Effector CD8-positive, alpha-beta T cell (primary cell): ENCODE results near the gene ERFL.
"Not testable (repeated sequence)": the region's sequence is repeated elsewhere in the genome, so short reads cannot be mapped to it uniquely, and the experiment has no call there.

Source experiments
- DNase-seq: peaks from one replicate; lab custom pipeline; 2025; lab: John Stamatoyannopoulos, UW

The ERFL gene

DNA sequence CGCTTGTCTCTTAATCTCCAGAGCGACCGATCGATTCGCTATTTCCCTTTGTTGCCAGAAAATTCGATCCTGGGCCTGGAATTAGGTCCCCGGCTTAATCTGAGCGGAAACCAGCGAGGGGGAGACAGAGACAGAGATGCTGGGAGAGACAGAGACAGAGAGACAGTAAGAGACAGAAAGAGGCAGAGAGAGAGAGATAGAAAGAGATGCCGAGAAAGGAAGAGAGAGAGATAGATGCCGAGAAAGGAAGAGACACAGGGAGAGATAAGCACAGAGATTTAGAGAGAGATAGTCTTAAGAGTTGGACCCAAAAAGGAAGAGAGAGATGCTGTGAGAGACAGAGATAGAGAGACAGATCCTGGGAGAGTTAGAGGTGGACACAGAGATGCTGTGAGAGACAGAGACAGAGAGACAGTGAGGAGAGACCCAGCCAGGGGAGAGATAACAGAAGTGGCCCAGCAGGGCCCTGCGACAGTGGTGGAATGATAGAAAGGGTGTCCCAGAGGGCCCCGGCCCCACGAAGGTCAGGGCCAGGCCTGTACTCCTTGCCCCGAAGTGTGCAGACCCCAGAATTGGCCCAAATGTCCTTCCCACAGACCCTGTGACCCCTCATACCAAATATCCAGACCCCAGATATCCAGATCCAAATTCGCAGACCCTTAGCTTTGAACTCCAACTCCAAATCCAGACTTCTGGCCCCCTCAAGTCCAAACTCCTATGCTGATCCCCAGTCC is 1.3 kb downstream of the ERFL start:
- DNase-seq = no peak

DNA sequence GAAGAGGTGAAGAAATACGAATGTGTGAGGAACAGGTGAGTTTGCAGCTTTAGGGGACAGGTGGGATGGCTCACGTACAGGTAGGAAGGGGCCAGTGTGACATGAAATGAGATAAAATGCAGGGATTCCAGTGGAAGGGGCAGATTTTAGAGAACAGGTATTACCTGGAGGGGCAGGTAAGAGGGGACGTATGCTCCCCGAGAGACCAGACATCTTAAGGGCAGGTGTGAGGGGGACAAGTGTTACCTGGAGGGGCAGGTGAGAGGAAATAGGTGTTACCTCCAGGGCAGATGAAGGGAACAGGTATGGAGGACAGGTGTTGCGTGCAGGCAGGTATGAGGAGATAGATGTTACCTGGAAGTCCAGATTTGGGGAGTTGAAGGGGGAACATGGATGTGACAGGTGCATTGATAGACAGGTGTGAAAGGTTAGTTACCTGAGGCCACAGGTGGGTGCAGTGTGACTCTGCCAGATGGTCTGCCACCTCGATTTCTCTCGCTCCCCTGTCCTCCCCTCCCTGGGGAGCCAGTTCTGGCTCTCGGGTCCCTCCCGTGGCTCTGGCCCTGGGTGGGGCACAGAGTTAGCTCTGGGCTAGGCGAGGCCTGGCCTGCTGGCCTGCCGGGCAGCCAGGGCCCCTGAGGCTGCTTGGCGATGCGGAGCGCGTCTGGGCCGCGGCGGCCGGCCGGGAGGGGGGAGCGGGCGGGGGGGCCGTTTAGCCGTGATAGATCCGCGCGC is 2.1 kb downstream of the ERFL start:
- DNase-seq = no peak

DNA sequence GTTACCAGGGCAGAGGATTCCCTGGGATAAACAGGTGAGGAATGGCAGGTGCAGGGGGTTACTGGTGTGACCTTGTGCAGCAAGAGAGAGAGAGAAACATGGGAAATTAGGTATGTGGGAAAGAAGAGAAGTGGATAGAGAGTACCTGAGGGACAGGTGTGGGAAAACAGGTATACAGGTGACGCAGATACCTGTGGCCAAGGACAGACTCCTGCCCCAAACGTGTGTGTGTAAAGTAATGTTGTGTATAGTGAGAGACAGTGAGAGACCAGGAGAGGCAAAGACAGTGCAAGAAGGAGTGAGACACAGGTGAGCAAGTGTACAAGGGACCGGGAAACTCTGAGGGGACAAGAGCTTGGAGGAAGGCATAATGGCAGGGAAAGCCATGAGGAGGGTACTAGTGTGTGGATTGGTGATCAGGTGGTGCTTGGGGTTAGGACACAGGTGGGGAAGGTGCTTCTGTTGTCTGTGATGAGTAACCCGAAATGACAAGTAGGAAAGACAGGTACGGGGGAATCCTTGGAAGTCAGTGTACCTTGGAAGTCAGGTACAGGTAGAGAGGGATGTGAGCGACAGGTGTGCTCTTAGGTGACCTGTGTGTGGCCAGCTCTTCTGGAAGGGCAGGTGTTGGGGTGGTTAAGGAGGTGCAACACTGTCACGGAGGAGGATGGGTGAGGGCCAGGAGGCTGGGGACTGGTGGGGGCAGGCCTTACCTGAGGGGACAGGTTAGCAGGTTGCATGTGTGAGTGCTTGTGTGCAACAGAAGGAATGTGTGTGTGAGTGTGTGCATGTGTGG is 2.8 kb downstream of the ERFL start:
- DNase-seq = no peak

DNA sequence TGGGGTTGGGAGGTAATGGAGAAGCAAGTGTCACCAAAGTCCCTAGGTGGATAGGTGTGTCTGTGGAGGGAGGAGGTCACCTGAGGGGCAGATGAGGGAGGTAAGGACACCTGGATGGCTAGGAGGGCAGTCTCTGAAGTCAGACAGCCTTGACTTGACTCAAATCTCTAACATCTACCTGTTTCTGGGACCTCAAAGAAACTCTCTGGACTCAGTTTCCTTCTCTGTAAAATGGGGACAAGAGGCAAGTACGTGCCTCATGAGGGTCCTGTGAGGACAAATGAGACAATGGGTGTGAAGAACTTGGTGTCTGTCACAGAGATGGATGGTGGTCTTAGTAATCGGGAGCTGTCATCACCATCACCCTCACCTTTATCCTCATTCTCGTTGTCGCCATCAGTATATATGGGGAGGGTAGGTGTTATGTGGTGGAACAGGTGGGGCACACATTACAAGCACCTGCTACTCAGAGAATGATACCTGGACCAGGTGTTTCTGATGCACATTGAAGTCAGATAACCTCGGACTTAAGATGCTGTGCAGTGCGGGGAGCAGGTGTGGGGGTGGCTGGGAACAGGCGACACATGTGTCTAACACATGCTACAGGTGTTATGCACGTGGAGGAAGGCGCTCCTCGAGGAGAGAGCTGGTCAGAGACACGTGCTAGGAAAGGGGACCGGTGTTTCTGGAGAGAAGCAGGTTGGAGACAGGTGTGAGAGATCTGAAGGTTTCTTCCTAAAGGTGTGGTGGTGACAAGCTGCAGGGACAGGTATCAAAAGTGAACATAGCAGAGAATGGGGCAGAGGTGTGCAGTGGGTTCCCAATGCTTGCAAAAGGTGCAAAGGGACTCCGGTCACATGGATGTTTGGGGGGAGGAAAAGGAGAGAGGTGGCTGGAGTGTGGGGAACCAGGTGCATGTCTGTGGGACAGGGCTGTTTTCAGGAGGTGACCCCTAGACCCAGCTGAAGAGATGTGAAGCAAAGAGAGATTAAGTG is 3.8 kb downstream of the ERFL start:
- no peak for DNase-seq

DNA sequence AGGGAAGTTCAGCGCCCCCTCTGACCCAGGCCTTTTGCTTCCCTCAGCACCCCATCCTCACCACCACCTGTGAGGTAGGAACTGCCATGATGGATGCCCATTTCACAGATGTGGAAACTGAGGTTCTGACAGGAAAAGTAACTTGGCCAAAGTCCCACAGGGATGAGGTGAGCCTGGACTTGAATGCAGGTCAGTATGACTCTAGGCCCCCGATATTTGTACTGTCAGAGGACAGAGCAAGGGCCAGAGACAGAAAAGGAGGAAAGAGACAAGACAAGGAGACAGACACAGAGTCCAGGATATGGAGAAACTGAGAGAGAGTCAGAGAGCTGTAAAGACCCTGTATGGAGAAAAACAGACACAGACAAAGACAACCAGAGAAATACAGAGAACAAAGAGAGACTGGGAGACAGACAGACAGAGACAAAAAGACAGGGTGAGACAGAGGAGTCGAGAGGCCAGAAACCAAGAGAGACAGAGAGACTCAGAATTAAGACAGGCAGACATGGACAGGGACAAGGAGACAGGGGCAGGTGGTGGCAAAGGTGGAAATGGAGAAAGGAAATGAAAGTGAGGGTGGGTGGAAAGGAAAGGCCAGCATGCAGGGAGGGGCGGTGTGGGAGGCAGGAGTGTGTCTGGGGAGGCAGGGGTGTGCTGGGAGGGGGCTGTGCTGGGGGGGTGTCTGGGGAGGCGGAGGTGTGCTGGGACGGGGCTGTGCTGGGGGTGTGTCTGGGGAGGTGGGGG is 5.0 kb downstream of the ERFL start:
- DNase-seq = no peak

DNA sequence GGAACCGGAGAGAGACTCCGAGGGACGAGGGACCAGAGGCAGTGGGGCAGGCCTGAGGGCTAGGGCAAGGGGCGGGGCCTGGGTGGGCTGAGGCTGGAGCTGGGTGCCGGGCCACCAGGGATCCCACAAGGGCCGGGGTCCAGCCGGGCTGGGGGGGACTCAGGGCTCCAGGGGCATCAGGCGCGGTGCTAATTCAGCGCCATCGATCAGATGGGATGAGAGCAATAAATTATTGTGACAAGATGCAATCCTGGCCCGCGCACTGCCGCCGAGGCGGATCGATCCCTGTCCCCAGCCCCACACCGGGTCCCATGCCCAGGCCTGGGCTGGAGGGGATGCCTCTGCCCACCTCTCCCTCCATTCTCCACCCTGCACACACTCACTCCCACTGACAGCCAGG is 5.7 kb downstream of the ERFL start:
- no peak for DNase-seq

DNA sequence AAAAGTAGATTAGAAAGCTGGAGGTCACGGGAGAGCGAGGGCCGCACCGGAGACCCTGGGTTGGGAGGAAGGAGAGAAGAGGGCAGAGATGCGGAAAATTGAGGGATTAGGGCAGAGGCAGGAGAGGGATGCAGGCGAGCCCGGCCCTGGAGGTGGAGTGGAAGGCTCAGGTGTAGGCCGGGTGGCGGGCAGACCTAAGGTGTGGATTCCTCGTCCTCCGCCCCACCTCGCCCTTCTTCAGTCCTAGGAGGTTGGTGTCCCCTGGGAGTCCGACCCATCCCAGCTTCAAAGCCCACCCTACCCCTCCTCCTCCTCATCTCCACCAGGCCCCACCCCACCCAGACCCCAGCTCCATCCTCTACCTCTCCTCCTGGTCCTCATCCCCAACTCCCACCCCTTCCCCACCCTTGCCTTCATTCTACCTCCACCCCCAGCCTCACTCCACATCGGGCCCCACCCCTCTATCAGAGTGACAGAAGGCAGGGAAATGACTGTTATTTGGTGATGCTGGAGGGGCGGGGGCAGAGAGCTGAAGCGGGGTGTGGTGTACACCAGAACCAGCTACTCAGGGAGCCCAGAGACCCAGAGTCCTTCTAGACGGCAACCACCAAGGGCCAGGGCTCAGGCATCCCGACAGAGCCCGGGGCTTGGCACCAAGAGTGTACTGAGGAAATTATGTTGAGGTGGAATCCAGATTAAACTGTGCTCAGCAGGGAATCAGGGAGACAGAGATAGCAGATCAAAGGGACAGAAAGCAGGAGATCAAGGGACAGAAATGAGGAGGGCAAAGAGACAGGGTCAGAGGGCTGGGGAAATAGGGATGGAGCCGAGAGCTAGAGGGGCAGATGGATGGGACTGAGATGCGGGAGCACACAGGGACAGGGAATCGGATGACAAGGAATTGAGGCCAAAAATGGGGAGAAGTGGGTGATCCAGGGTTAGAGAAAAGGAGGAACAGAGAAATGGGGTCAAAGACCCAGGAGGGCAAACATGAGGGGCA is 6.4 kb downstream of the ERFL start:
- no peak for DNase-seq

DNA sequence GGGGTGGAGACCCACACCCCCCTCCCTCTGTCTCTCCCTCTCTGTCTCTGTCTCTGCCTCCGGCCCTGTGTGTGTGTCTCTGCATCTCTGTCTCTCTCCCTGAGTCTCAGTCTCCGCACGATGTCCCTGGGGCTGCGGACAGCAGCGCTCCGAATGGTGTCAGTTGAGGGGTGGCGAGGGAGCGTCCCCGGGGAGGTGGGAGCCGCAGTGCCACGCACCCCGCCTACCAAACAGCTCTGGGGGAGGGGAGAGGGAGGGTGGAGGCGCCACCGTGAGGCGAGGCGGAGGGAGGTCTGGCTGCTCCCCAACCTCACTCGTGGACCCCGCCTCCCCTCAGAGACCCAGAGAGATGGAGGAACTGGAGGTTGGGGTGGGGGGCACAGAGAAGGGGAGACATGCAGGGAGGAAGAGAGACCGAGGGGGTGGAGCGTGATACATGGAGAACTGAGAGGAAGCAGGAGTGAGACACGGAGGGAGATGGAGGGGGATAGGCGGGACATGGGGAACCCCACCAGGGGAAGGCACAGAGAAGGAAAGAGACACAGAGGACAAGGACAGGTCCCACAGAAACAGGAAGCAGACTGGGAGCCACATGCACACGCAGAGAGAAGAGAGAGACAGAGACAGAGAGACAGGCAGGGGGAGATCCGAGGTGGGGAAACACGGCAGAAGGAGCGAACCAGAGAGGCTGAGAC is 7.2 kb downstream of the ERFL start:
- DNase-seq = no peak

DNA sequence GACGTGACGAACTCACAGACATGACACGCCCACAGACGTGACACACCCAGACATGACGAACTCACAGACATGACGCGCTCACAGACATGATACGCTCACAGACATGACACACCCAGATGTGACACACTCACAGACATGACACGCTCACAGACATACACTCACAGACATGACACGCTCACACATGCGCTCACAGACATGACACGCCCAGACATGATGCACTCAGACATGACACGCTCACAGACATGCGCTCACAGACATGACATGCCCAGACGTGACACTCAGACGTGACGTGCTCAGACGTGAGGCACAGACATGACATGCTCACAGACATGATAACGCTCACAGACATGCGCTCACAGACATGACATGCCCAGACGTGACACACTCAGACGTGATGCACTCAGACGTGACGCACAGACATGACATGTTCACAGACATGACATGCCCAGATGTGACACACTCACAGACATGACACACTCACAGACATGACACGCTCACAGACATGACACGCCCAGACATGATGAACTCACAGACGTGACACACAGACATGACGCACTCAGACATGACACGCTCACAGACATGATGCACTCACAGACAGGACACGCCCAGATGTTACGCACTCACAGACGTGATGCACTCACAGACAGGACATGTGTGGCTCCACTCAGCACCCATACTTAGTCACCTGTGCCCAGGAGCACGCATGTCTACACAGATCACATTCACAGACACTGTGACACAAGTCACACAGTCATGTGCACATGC is 8.1 kb downstream of the ERFL start:
- DNase-seq = no peak

DNA sequence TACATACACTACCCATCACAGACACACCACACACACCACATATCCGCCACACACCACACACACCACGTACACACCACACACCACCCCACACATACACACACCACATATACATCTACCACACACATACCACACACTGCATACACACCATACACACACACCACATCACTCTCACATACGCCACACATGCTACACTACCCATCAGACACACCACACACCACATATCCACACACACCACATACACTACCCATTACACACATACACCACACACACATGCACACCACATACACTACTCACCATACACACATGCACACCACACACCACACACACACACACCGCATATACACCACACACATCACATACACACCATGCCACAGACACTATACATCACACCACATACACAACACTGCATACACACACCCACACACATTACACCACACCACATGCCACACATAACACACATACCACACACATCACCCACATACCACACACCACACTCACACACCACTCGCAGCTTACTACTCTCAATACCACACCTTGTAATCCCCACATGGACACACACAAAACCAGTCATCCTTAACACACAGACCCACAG is 9.5 kb downstream of the ERFL start:
- DNase-seq = no peak

DNA sequence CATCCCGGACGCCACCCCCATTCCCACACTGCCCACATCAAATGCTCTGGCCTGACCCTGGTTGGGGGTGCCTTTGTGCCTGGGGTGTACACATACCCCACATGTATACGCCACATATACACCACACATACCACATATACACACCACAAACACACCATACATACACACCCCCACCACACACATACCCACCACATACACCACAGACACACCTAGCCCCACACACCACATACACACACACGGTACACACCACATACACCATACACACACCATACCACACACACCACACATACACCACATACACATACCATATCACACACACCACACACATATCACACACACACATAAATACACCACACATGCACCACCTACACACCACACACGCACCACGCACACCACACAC is 10.2 kb downstream of the ERFL start:
- no peak for DNase-seq

DNA sequence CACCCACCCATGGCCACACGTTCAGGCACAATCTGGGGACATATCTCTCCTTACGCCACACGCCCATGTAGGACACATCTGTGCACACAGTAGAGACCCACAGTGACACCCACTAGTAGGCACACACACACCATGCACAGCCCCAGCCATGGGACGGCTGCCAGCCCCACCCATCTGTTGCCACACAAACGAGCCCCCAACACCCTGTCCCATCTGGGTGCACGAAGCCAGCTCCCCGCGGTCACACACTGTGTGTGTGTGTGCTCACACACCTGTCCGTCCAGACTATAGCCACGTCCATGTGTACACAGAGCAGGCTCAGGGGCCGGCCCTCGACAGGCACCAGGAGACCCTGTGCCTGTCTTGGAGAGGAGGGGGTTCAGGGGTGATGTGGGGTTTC is 10.6 kb downstream of the ERFL start:
- no peak for DNase-seq

DNA sequence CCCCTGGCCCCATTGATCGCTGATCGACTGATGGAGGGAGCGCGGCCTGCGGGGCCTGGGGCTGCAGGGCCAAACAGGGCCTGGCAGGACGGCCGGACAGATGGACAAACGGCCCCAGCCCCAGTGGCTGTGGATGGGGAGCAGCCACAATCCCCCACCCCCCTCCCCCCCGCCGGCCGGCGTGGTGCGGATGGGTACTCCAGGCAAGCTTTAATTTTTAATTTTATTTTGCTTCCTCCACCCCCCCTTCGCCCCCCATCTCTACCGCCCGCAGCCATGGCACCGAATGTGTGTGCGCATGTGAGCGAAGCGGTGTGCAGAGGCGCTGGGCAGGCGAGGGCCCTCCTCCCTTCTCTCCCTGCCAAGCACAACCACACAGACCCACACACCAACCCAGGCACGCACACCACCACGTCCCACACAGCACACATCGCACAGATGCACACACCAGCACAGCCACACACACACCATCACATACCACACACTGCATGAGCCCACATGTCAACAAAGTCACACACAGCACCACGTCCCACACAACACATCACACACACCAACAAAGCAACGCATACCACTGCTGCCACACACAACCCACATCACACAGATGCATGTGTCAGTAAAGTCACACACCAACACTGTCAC is 12.4 kb downstream of the ERFL start:
- DNase-seq = no peak

DNA sequence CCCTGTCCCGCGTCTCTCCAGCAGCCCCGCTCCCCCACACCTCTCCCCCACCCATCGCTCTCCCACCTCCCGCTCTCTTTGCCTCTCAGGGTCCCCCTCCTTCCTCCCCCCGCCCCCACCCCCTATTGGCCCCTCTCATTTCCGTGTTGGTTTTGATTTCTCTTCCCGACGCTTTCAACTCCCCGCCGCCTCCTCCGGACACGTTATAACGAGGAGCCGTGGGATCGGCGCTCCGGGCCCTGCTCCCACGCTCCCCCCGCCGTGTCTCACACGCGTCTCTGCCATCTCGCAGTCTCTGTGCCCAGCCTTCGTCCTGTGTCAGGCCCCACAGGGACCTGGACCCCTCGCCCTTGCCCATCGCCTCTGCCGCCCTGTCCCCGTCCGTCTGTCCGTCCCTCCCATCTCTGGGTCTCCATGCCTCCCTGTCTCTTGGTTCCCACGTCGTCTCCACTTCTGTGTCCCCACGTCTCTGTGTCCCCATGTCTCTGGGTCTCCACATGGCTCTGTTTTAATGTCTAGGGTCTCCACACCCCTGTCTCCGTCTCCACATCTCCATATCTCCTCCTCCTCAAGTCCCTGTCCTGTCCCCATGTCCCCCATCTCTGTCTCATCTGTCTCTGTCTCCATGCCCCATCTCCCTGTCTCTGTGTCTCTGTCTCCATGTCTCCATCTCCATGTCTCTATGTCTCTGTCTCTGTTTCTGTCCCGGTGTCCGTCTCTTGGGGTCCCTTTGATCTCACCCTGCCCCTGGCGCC is 13.1 kb downstream of the ERFL start:
- DNase-seq = peak; percentile 16

DNA sequence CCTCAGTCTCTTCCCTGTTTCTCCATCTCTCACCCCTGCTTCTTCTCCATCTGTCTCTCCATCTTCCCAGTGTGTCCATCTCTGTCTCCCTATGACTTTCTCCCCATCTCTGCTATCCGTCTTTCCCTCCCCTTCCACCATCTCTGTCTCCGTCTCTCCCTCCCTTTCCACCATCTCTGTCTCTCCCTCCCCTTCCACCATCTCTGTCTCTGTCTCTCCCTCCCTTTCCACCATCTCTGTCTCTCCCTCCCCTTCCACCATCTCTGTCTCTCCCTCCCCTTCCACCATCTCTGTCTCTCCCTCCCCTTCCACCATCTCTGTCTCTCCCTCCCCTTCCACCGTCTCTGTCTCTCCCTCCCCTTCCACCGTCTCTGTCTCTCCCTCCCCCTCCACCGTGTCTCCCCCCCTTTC is 13.8 kb downstream of the ERFL start:
- not testable (repeated sequence) for DNase-seq
